ENCODE results near the gene ZFAND3.

Gene ZFAND3

GRCh38 chr6:38159596-38159995 lies 340.1 kb downstream of the ZFAND3 start:
- DNase-seq, result peak; percentile 37

- no peak for DNase-seq
Observed at GRCh38 chr6:38160831-38161230, 341.3 kb downstream of the ZFAND3 start.

- DNase-seq, result no peak
Observed at GRCh38 chr6:38161331-38161730, 341.8 kb downstream of the ZFAND3 start.

DNA sequence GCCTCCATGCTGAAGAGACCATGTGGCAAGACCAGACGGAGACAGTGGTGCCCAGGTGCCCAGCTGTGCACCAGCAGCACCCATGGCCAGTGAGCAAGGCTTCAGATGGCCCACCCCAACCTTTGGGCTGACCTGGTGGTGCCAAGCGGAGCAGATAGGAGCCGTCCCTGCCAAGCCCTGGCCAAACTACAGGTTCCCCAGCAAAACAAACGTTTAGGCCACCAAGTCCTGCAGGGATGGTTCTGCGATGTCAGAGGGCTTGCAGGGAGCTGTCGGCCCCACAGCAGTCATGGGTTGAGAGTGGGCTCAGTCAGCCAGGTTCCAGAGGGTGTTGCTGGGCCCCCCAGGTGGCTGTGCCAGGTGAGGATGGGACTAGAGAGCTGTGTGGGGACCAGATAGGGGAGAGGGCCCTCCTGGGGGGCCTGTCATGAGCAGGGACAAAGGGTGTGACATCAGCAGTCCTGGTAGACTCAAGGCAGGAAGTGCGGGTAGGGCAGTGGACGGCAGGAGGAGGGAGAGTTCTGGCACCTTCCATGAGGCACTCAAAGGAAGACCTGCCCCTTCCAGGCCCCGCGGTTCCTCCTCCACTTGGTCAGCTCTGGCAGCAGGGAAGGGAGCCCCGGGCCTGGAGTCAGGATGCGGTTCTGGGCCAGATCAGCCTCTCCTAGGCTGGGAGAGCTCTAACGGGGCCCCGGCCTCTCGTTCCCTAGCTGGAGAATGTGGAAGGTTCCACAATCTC lies 342.4 kb downstream of the ZFAND3 start:
- no peak for DNase-seq

DNA sequence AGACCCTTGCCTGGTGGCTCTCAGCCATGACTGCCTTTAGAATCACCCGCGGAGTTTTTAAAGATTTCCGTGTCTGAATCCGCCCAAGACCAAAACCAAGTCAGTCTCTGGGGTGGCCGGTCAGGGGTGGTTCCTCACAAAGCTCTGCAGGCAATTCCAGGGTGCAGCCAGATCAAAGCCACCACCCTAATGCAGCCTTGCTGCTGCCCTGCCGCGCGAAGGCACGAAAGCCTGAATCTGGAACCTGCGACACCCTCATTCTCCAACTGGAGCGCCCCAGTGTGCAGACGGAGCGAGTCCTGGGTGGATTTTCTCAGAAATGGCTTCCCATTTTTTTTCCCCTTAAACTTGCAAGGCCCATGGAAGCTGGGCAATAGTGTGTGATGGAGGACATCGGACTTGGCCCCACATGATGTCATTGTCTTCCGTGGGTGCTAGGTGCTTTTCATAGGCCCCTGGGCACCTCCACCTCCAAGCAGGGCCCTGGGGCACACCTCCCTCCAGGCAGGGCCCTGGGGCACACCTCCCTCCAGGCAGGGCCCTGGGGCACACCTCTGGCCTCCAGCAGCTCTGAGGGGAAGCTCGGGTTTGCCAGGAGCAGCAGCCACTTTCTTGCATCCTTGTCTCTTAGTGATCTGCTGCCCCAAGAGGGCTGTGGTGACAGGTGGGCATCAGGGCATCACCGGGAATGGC lies 343.1 kb downstream of the ZFAND3 start:
- DNase-seq, result no peak

GRCh38 chr6:38163186-38164130 lies 343.9 kb downstream of the ZFAND3 start:
- no peak for DNase-seq

DNA sequence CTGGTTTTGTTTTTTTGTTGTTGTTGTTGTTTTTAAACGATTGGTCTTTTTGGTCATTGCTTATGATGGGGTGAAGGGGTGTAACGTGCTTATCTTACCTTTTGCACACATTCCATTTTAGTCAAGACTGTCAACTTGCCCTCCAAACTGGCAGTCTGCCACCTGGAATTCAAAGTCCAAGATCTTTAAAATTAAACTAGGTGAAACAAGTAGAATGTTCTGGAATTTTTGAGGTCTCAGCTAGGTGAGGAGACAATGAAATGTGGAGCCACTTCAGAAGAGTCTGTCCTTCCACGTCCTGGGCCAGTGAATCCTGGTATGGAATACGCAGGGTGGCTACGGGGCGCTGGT lies 344.6 kb downstream of the ZFAND3 start:
- DNase-seq, result no peak

DNA sequence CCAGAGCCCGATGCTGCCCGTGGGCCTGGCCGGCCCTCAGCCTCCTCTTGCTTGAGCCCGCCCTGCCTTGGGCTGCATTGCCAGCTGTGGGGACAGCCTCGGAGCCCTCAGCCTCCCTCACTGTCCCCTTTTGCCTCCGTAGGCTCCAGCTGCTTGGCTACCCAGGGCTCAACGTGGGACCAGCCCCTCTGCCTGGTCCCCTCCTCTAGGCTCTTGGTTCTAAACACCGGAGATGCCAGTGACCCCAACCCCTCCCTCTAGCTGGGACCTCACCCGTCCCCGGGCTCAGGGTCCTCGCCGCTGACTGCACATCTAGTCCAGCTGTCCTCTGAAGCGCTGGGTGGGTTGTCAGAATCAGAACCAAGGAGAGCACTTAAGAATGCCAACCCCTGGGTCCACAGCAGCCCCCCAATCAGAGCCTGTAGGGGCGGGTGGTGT lies 345.2 kb downstream of the ZFAND3 start:
- DNase-seq, result no peak

GRCh38 chr6:38166411-38167240 lies 347.1 kb downstream of the ZFAND3 start:
- no peak for DNase-seq

- DNase-seq, result no peak
Observed at GRCh38 chr6:38167598-38167997, 348.1 kb downstream of the ZFAND3 start.

- DNase-seq, result no peak
Observed at GRCh38 chr6:38168126-38168525, 348.6 kb downstream of the ZFAND3 start.

DNA sequence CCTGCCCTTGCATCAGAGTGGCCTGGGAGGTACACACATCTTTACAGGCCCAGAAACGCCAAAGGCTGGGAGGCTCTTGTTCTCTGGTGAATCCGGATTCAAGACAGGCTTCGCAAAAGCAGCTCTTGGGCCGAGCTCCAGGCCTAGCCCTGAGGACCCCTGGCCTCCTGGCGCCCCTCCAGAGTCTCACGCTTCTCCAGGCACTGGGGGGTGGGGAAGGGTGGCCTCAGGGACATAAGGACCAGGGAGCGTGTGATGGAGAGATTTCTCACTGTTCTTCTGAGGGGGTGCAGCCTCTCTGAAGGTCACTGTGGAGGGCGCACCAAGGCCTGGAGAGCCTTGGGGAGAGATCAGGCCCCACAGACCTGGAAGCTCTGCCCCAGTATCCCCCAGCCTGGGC lies 349.2 kb downstream of the ZFAND3 start:
- no peak for DNase-seq

DNA sequence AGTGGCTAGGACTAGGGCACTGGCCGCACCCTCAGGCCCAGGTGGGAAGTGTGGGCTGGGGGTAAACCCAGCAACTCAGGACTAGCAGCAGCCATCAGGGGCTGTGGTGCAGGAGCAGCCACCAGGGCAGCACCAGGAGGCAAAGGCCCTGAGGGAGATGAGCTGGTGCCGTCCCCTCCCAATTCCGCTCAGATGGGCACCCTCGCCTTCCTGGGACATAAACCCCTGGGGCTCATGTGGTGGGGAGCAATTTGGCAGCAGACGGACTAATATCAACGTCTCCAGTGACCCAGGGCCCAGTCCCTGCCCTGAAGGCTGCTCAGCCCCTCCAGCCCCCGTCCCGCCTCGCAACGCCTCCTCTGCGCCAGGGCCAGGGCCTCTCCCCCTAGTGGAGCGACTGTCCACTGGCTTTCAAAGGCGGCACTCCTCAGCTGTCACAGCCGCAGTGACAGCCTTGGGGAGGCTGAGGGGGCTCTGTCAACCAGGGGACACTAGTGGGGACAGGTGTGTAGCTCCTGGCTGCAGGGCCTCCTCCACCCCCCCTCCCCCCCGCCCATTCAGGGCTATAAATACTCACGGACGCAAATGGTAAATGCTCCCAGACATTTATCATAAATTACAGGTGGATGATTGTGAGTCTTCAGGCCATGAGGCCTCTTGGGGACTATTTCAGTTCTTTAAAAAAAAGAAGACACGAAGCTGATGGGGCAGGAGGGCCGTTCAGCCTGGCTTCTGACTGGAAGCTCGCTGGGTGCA lies 349.9 kb downstream of the ZFAND3 start:
- no peak for DNase-seq

GRCh38 chr6:38169977-38170526 lies 350.5 kb downstream of the ZFAND3 start:
- no peak for DNase-seq

DNA sequence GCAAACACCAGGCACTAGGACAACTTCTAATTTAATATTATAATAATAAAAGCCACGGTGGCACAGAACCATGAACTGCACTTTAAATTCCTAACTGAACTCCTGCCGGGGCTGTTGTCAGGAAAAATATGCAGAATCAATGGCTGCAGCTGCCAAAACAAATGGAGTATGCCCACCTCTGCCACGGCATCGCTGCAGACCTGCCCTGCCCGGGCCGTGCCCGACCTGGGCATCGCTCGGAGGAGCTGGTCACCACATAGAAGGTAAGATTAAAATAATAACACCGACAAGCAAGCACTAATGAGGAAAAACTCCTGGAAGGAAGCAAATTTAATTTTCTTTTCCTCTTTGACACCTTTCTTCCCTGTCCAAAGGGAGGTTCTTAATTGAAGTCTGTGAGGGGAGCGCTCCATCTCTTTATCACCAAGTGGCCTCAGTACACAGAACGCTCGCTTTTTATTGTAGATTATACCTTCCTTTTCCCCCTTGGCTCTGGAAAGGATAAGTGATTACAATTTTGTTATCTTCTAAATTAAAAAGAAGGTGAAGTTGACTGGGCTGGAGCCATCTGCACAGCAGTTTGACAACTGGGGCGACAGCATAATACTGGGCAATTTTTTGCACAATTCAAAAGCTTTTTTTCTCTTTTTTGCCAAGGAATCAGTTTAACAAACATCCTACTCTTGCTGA lies 351.3 kb downstream of the ZFAND3 start:
- DNase-seq, result no peak

DNA sequence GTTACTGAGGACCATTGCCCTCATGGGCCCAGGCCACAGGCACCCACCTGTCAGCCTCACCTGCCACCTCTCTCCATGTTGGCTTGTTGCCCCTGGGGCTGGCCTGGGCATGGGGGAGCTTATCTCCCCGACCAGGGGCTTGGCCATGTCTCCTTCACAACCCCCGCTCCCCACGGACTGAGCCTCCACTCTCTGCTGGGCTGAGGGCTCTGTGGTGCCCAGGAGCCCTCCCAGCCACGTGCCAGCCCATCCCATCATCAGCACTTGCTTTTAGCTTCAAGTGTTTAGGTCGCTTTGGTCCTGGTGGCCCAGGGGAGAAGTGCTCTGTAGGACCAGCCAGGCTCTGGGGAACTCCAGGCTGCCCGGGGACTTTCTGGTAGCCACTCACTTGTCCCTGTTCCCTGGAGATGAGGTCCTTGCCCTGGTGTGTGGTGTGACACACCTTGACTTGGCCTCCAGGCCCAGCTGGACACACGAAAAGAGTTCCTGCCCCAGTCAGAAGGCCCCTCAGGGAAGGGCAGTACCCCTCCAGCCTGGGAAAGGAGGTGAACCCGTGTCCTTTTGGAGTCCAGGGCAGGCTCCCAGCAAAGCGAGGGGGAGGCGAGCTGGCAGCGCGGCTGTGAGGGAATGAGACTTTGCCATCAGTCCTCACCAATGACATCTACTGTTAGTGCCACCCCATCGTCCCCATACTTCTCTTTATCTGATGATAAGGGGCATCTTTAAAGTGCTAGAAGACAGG lies 352.6 kb downstream of the ZFAND3 start:
- DNase-seq, result no peak

DNA sequence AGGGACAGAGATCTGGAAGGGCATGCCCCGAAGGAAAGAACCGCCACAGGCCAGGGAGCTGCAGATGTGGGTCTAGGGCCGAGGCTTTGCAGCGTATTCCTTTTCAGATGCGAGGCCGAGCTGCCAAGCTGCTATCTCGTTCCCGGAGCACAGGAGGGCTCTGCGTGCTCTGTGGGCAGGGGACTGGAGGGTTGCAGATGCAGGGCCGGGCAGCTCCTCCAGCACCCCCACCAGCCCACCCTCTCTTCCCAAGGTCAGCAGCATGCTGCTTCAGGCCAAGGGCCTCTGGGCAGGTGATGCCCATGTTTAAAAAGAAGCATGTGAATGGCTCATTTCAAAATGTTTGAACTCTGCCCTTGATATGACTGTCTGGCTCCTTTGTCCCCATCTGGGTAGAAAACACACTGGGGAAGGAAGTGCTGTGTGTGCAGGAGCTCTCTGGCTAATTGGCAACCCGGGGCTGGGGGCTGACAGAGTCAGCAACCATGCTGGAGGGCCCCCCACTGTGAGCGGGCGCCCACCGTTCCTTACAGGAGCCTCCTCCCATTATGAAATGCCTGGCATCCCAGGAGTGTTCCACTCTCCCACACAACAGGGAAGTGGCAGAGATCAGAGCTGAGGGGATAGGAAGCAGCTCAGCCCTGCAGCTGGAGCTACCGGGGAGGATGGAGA lies 353.3 kb downstream of the ZFAND3 start:
- no peak for DNase-seq

DNA sequence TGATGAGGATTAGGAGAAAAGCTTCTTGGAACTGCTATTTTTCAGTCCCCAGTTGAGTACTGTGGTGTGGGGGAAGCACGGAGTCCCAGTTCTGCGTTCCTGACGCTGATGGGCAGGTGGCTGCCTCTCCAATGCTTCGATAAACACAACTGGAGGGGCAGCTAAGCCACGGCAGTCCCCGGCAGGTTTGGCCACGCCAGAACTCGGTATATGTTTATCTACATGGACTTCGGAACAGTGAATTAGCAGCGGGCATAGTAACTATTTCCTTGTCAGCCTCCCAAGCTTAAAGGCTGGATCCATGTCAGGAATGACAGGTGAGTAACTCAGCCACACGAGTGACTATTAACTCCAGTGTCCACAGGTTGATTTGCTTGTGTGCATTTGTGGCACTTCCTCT lies 354.4 kb downstream of the ZFAND3 start:
- no peak for DNase-seq

- DNase-seq, result no peak
Observed at GRCh38 chr6:38174315-38174714, 354.8 kb downstream of the ZFAND3 start.
